ENCODE results near the gene LRMDA.

DNA sequence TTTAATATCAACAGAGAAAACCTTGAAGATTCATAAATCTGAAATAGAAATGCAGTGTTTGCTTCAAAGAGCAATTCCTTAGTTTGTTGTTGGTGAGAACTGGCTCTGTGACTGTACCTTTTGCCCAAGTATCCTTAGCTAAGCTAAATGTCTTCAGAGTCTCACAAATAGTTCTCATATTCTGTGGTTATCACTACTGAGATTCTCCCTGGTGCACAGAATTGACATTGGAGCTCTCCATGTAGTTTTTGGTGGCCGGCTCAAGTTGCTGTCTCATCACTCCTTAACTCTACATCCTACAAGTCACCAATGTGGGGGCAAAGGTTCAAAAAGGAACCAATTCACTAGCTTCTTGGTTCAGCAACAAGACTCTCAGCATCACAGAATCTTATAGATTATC is 780.3 kb downstream of the LRMDA start:
- no peak for TF ChIP-seq CTCF (IDR thresholded peaks at IDR 0.05)
- TF ChIP-seq POLR2A (IDR thresholded peaks at IDR 0.05) = no peak
